Lower lobe of right lung (tissue), 2 donors: ENCODE results near the gene RBKS. TPM values are rescaled to one million over a fixed set of nuclear protein-coding genes. Genes with fewer than 3 reads are reported as not detected.

Experiments
- ATAC-seq, 2 donors: fragments of 200-7000 bp; cut with Tn5 transposase; one replicate each; pipeline ENCODE4 v1.9.1; 2020 to 2022; ENCODE audit warnings: mild to moderate bottlenecking in 2 of 2, moderate library complexity in 2 of 2
- DNase-seq: peaks from one replicate; pipeline ENCODE4 v3.0.0-alpha.2; 2020
- H3K27ac ChIP-seq: fragments of 200-600 bp; one replicate; pipeline ENCODE4 v1.8.0; 2022
- H3K27me3 ChIP-seq: fragments of 200-600 bp; one replicate; pipeline ENCODE4 v1.8.0; 2022; ENCODE audit warnings: low read depth
- H3K36me3 ChIP-seq: fragments of 200-600 bp; one replicate; pipeline ENCODE4 v1.8.0; 2022; ENCODE audit warnings: mild to moderate bottlenecking
- H3K4me1 ChIP-seq: fragments of 200-600 bp; one replicate; pipeline ENCODE4 v1.8.0; 2022
- H3K4me3 ChIP-seq: fragments of 200-600 bp; one replicate; pipeline ENCODE4 v1.8.0; 2022; ENCODE audit warnings: mild to moderate bottlenecking
- H3K9me3 ChIP-seq: fragments of 200-600 bp; one replicate; pipeline ENCODE4 v1.8.0; 2022
- intact Hi-C: fragments of 100-400 bp; cut with DNase I; formaldehyde crosslinking; loops from one replicate; pipeline ENCODE4 v1.11.0; 2022
- total RNA-seq: library from RNA; stranded (reverse); fragmentation: NEBNext Ultra II Directional; extraction: Animal tissue kit (Norgen Biotek cat#: 25700); gene quantifications from one replicate; pipeline ENCODE4 v1.2.1, GENCODE V29; 2021
- TF ChIP-seq, protein P1 (sequence below): fragments of 200-600 bp; IDR thresholded peaks from one replicate; pipeline ENCODE4 v1.8.0; 2022; ENCODE audit warnings: antibody characterized with exemption, mild to moderate bottlenecking
- donor health status: DM: no; HTN: yes; CAD: no; lungs with severe emphysema.

RBKS gene
- total RNA-seq, 1 donor from 2014 or later = 2.2 TPM

DNA sequence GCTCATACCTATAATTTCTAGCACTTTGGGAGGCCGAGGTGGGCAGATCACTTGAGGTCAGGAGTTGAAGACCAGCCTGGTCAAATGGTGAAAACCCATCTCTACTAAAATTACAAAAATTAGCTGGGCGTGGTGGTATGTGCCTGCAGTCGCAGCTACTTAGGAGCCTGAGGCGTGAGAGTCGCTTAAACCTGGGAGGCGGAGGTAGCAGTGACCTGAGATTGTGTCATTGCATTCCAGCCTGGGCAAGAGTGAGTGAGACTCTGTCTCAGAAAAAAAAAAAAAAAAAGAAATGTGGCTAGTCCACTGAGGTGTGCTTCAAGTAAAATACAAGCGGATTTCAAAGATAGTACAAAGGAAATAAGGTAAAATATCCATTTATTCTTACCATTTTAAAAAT is 46.2 kb downstream of the RBKS start:
- Histone ChIP-seq H3K4me1 (no peaks in the 10 kb centered on the region), H3K27ac (no peak overlapping the region), H3K4me3 (no peak overlapping the region), H3K9me3 (no peaks in the 10 kb centered on the region), H3K27me3 (no peaks in the 10 kb centered on the region), H3K36me3 (no peaks in the 10 kb centered on the region)
- no peak for DNase-seq
- TF ChIP-seq, protein P1, sequence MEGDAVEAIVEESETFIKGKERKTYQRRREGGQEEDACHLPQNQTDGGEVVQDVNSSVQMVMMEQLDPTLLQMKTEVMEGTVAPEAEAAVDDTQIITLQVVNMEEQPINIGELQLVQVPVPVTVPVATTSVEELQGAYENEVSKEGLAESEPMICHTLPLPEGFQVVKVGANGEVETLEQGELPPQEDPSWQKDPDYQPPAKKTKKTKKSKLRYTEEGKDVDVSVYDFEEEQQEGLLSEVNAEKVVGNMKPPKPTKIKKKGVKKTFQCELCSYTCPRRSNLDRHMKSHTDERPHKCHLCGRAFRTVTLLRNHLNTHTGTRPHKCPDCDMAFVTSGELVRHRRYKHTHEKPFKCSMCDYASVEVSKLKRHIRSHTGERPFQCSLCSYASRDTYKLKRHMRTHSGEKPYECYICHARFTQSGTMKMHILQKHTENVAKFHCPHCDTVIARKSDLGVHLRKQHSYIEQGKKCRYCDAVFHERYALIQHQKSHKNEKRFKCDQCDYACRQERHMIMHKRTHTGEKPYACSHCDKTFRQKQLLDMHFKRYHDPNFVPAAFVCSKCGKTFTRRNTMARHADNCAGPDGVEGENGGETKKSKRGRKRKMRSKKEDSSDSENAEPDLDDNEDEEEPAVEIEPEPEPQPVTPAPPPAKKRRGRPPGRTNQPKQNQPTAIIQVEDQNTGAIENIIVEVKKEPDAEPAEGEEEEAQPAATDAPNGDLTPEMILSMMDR = no peak
- no peak for ATAC-seq
- intact Hi-C loops = no loop called here

DNA sequence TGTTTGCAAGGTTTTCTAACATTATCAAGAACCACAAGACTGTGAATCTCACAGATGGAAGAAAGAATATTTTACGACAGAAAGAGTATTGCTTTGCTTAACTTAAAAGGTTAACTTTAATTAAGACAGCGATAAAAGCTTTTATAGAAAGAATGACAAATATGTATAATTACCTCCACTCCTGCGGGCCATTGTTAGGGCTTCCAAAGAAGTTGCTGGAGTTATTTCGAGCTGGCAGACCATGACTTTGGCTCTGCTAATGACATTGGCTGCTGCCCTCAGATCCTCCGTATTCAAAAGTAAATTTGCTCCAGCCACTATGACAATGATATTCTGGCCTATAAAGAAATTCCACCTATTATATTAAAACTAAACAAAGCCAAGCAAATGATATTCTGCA is 47.3 kb downstream of the RBKS start:
- H3K27me3 ChIP-seq = no peaks in the 10 kb centered on the region
- DNase-seq (no peak), ATAC-seq (no peak)
- intact Hi-C loops = no loop called here
- no peak overlapping the region for H3K4me3 ChIP-seq
- no peak overlapping the region for H3K27ac ChIP-seq
- no peaks in the 10 kb centered on the region for H3K36me3 ChIP-seq
- H3K9me3 ChIP-seq = no peaks in the 10 kb centered on the region
- TF ChIP-seq, protein P1 = no peak
- no peaks in the 10 kb centered on the region for H3K4me1 ChIP-seq

DNA sequence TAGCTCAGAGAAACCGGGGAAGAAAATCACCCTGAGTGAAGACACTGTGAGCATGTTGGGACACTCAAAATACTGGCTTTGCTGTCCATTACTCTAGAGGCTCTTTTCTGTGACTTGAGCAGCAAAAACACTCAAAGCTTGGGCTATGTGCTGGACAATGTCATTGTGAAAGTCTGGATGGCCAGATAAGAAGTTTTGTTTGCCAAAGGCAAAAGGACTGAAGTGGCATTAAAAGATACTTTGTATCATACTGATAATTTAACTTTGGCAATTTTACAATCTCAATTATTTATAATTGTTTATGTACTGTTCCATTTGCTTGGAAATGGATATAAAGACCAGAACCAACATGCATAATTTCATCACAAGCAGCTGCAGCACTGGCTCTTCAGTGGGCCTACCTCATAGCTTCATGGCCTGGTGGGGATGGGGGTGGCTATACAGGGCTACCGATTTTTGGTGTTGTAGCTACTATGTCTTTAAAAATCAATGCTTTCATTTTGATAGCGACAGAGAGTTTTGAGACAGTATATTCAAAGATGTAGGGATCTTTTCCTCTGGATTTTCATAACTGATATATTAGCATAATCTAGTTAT is 51.1 kb downstream of the RBKS start:
- H3K36me3 ChIP-seq = no peaks in the 10 kb centered on the region
- no peak overlapping the region for H3K4me3 ChIP-seq
- DNase-seq (no peak), ATAC-seq (no peak)
- no peaks in the 10 kb centered on the region for H3K4me1 ChIP-seq
- H3K27me3 ChIP-seq = no peaks in the 10 kb centered on the region
- H3K27ac ChIP-seq = no peak overlapping the region
- H3K9me3 ChIP-seq = no peaks in the 10 kb centered on the region
- TF ChIP-seq, protein P1 = no peak
- intact Hi-C loops = no loop called here

DNA sequence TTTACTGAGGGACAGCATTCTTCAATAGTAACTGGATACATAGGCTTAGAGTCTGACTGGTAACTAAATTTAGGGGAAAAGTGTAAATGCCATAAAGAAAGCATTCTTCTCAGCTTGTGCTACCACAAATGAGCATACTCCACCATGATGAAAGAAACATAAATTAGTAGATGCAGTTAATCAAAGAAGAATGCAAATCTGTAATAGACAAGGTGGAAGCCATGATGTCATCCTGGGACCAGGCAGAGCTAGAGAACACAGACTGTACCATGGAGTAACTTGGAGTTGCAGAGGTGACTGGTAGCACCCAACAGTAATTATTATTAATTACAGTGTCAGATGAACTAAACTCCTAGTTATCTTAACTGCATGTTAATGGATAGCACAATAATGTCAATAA is 51.7 kb downstream of the RBKS start:
- ATAC-seq (no peak), DNase-seq (no peak)
- intact Hi-C loops = no loop called here
- Histone ChIP-seq H3K4me1 (no peaks in the 10 kb centered on the region), H3K27me3 (no peaks in the 10 kb centered on the region), H3K9me3 (no peaks in the 10 kb centered on the region), H3K36me3 (no peaks in the 10 kb centered on the region), H3K27ac (no peak overlapping the region), H3K4me3 (no peak overlapping the region)
- TF ChIP-seq, protein P1 = no peak

DNA sequence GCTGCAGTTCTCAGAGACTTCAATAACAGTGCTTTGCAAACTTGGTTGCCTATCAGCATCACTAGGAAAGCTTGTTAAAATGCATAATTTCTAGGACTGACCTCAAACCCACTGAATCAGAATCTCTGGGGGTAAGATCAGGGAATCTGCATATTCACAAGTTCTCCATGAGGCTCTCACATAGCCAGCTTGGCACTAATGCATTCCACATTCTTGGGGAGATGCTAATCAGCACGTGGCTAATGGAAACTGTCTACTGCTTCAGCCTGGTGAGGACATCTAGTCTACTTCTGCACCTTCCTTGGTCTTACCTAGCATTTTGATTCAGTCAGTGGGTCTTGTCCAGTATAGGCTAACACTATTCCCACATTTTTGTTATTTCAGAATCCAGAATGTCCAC is 56.3 kb downstream of the RBKS start:
- Histone ChIP-seq H3K27me3 (no peaks in the 10 kb centered on the region), H3K9me3 (no peaks in the 10 kb centered on the region), H3K4me3 (no peak overlapping the region), H3K4me1 (peaks cover 9% of the 10 kb centered on the region), H3K27ac (no peak overlapping the region), H3K36me3 (no peaks in the 10 kb centered on the region)
- no peak for ATAC-seq
- intact Hi-C loops = no loop called here
- DNase-seq = no peak
- TF ChIP-seq, protein P1 = no peak

DNA sequence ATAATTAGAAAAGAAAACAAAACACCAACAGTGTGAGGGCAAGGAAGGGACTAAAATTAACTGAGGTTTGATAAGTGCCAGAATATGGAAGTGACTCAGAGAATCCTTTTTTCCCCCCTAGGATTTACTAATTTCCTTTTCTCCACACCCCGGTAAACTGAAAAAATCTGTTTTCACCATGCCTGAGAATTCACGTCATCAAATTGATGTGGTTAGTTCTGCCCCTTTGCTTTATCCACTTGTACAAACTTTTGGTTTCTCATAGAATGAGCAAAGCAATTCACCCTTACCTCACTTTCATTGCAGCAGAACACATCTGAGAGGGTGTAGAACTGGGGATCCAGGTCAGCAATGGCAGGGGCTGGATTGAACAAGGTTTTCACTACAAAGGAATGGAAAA is 57.8 kb downstream of the RBKS start:
- TF ChIP-seq, protein P1 = no peak
- intact Hi-C loops = no loop called here
- ATAC-seq = no peak
- no peak overlapping the region for H3K4me3 ChIP-seq
- H3K27ac ChIP-seq = no peak overlapping the region
- no peaks in the 10 kb centered on the region for H3K36me3 ChIP-seq
- no peaks in the 10 kb centered on the region for H3K9me3 ChIP-seq
- DNase-seq = no peak
- no peaks in the 10 kb centered on the region for H3K27me3 ChIP-seq
- H3K4me1 ChIP-seq = peaks cover 9% of the 10 kb centered on the region
